ENCODE data around the gene EN1. TPM values are rescaled to one million over a fixed set of nuclear protein-coding genes. Genes with fewer than 3 reads are reported as not detected.

EN1 gene
- total and polyA plus RNA-seq, 12 donors, result 0.03 to 0.98 (median 0.39) TPM; not detected in 5

DNA sequence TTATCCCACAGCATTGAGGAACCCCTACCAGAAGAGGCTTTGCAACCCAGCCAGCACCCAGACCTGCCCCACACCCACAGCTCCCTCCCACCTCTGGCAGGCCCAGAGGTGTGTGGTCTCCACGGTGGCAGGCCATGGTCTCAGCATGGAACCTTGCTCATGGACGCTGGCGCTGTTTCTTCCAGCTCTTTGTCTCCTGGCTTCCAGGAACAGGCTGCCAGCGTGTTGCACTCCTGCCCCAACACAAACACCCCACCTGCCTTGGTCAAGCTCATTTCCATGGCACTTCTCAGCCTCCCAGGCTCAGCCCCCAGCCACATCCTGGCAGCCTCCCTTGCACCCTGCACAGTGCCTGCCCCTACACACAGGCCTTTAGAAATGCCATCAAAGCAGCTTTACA lies 31.7 kb downstream of the EN1 start:
- no peak for DNase-seq
- intact Hi-C loops (cut with DNase I), result no loop called here
- Histone ChIP-seq H3K27me3 (no peaks in the 10 kb centered on the region), H3K36me3 (replicated peaks in 1 of 2) (no peaks in the 10 kb centered on the region), H3K4me1 (replicated peaks in 1 of 2) (no peaks in the 10 kb centered on the region), H3K9me3 (replicated peaks in 1 of 3) (no peaks in the 10 kb centered on the region), H3K27ac (no peak overlapping the region), H3K4me3 (no peak overlapping the region)
- WGBS, 4 donors, result 64 to 84% (median 74%) methylated on average over 2 to 4 of the region's 4 CpGs
- no peak for TF ChIP-seq POLR2A (IDR thresholded peaks at IDR 0.05)
- TF ChIP-seq, protein P1, sequence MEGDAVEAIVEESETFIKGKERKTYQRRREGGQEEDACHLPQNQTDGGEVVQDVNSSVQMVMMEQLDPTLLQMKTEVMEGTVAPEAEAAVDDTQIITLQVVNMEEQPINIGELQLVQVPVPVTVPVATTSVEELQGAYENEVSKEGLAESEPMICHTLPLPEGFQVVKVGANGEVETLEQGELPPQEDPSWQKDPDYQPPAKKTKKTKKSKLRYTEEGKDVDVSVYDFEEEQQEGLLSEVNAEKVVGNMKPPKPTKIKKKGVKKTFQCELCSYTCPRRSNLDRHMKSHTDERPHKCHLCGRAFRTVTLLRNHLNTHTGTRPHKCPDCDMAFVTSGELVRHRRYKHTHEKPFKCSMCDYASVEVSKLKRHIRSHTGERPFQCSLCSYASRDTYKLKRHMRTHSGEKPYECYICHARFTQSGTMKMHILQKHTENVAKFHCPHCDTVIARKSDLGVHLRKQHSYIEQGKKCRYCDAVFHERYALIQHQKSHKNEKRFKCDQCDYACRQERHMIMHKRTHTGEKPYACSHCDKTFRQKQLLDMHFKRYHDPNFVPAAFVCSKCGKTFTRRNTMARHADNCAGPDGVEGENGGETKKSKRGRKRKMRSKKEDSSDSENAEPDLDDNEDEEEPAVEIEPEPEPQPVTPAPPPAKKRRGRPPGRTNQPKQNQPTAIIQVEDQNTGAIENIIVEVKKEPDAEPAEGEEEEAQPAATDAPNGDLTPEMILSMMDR (IDR thresholded peaks at IDR 0.05), result no peak

DNA sequence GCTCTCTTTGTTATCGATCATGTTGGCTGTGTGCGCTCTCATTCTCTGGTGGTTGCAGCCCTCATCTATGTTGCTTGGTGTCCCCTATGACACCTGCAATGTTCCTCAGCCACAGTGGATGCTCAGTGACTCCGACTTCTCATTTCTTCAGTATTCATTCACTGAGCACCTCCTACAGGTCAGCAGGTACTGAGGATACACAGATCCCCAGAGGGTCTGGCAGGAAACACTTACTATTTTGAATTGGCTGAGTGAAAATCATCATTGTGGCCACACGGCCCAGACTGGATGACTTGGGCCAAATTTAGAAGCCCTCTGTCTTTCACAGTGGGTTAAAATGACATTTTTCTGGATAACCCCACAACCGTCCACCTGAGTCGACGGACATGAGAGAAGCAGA lies 32.1 kb downstream of the EN1 start:
- no peak for DNase-seq
- Histone ChIP-seq H3K4me3 (no peak overlapping the region), H3K4me1 (replicated peaks in 1 of 2) (no peaks in the 10 kb centered on the region), H3K27me3 (peaks cover 2% of the 10 kb centered on the region), H3K36me3 (replicated peaks in 1 of 2) (no peaks in the 10 kb centered on the region), H3K27ac (no peak overlapping the region), H3K9me3 (replicated peaks in 1 of 3) (no peaks in the 10 kb centered on the region)
- TF ChIP-seq, protein P1 (IDR thresholded peaks at IDR 0.05), result no peak
- no peak for TF ChIP-seq POLR2A (IDR thresholded peaks at IDR 0.05)
- WGBS, 4 donors, result 77 to 87% (median 84%) methylated on average over 7 of the region's 7 CpGs
- intact Hi-C loops (cut with DNase I), result no loop called here

DNA sequence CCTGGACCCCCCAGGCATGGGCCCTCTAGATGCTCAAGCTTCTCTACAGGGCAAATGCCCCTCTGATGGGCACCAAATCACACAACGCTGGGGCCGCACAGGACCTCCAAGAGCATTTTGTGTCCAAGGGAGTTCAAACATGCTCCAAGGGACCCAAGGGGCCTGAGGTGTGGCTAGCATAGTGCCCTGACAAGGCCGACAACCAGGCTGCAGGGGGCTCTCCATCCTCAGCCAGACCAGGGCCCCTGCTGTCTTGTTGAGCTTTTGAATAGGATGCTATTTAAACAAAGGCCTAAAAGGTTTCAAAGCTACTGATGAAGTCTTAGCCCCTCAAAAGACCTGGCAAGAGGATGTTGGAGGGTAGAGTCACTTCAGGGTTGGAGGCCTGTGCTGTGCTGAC lies 33.1 kb downstream of the EN1 start:
- H3K4me1 ChIP-seq (replicated peaks in 1 of 2), result no peaks in the 10 kb centered on the region
- 67 to 100% (median 89%) methylated on average over 3 of the region's 3 CpGs for whole genome bisulfite sequencing, 4 donors
- H3K27me3 ChIP-seq, result peaks cover 8% of the 10 kb centered on the region

DNA sequence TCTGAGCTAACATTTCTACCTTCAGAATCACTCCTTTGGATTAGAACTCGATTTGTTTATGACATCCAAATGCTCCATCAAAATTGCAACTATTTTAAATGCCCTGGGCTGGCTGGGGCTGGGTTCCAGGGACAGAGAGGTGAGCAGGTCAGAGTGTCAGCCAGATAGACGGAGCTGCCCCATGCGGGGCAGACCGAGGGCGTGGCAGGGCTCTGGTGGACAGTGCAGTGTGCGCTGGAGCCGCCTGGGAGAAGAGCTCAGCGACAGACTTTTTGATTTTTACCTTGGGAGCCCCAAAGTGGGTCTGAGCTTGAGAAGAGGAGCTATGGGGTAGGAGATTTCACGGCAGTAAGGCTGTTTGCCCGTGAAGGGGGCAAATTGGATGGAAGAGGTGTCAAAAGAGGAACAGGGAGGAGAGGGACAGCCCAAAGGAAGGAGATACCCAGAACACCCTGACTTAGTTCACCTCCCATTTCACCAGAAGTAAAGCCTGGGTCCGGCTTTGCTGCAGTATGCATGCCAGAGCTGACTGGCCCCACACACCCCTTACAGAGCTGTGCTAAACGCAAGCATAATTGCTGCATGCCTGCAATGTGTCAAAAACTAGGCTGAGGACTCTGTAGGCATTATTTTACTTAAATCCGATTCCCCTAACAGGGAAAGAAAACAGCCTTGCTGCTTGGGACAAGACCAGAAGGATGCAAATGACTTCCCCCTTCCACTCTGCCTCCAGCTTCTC lies 33.7 kb downstream of the EN1 start:
- no peaks in the 10 kb centered on the region for H3K4me1 ChIP-seq (replicated peaks in 1 of 2)
- no peaks in the 10 kb centered on the region for H3K9me3 ChIP-seq (replicated peaks in 1 of 3)
- TF ChIP-seq, protein P1 (IDR thresholded peaks at IDR 0.05), result no peak
- TF ChIP-seq POLR2A (IDR thresholded peaks at IDR 0.05), result no peak
- no peaks in the 10 kb centered on the region for H3K36me3 ChIP-seq (replicated peaks in 1 of 2)
- intact Hi-C loops (cut with DNase I), result no loop called here
- DNase-seq, result no peak
- no peak overlapping the region for H3K4me3 ChIP-seq
- H3K27me3 ChIP-seq, result peaks cover 8% of the 10 kb centered on the region
- WGBS, 4 donors, result 38 to 51% (median 49%) methylated on average over 12 to 13 of the region's 13 CpGs
- no peak overlapping the region for H3K27ac ChIP-seq

More for the DNA sequence above, 33.1 kb downstream of the EN1 start:
- Histone ChIP-seq H3K4me3 (no peak overlapping the region), H3K27ac (no peak overlapping the region), H3K36me3 (replicated peaks in 1 of 2) (no peaks in the 10 kb centered on the region), H3K9me3 (replicated peaks in 1 of 3) (no peaks in the 10 kb centered on the region)
- DNase-seq, result no peak
- intact Hi-C loops (cut with DNase I), result no loop called here
- TF ChIP-seq, protein P1 (IDR thresholded peaks at IDR 0.05), result no peak
- no peak for TF ChIP-seq POLR2A (IDR thresholded peaks at IDR 0.05)
